Caco-2 (cell line): ENCODE data around the gene LYRM9. TPM values are rescaled to one million over a fixed set of nuclear protein-coding genes. Genes with fewer than 3 reads are reported as not detected.

Experiments
- BruUV-seq: library from RNA; stranded (reverse); fragments of 400-500 nt; replicated peaks from 2 replicates; lab custom pipeline; 2021; lab: Mats Ljungman, UMichigan
- CTCF ChIA-PET: fragments of 300-600 bp; sonication (Branson Sonifier 250); formaldehyde crosslinking; loops from one replicate; lab custom pipeline; 2022; ENCODE audit warnings: antibody characterized with exemption; lab: Charles Lee
- POLR2A ChIA-PET: fragments of 300-600 bp; sonication (Branson Sonifier 250); formaldehyde crosslinking; loops from one replicate; lab custom pipeline; 2022; ENCODE audit warnings: antibody characterized with exemption; lab: Charles Lee
- DNase-seq, 2 experiments: peaks; one replicate each; pipeline versions ENCODE4 v3.0.0 to v3.0.0-alpha.2; 2020 to 2022
- H3K27me3 ChIP-seq: replicated peaks from 2 replicates; pipeline ENCODE4 v1.6.0; 2011; ENCODE audit warnings: low read length; ENCODE audit not compliant: control insufficient read depth, insufficient read depth
- H3K36me3 ChIP-seq: 2 replicates; pipeline ENCODE4 v1.5.1; 2011; ENCODE audit warnings: low read length; ENCODE audit not compliant: control insufficient read depth, insufficient read depth
- H3K4me1 ChIP-seq: fragments of 250-450 bp; sonication (Bioruptor Pico); 2 replicates; pipeline ENCODE4 v1.5.1; 2020; ENCODE audit warnings: mild to moderate bottlenecking
- H3K4me3 ChIP-seq: 2 replicates; pipeline ENCODE4 v1.5.1; 2011; ENCODE audit warnings: low read depth, mild to moderate bottlenecking, control low read depth, low read length
- H3K9me3 ChIP-seq: fragments of 250-450 bp; sonication (Bioruptor Pico); 2 replicates; pipeline ENCODE4 v1.5.1; 2020; ENCODE audit warnings: mild to moderate bottlenecking, moderate library complexity
- H3K27ac Mint-ChIP-seq: one replicate; pipeline ENCODE4 v1.8.0; 2022; ENCODE audit warnings: mixed read lengths; ENCODE audit not compliant: unreplicated experiment
- H3K27me3 Mint-ChIP-seq: one replicate; pipeline ENCODE4 v1.8.0; 2022; ENCODE audit warnings: mixed read lengths; ENCODE audit not compliant: insufficient read depth, unreplicated experiment
- H3K36me3 Mint-ChIP-seq: one replicate; pipeline ENCODE4 v1.8.0; 2022; ENCODE audit warnings: mild to moderate bottlenecking, mixed read lengths; ENCODE audit not compliant: insufficient read depth, unreplicated experiment
- H3K4me1 Mint-ChIP-seq: one replicate; pipeline ENCODE4 v1.8.0; 2022; ENCODE audit warnings: low read depth, mixed read lengths; ENCODE audit not compliant: unreplicated experiment
- H3K4me3 Mint-ChIP-seq: one replicate; pipeline ENCODE4 v1.8.0; 2022; ENCODE audit warnings: mild to moderate bottlenecking, moderate library complexity, mixed read lengths; ENCODE audit not compliant: unreplicated experiment
- H3K9me3 Mint-ChIP-seq: one replicate; pipeline ENCODE4 v1.8.0; 2022; ENCODE audit warnings: mixed read lengths; ENCODE audit not compliant: unreplicated experiment
- intact Hi-C: fragments of 100-400 bp; cut with micrococcal nuclease; formaldehyde crosslinking; loops from one replicate; pipeline ENCODE4 v1.10.0; 2022; ENCODE audit not compliant: unreplicated experiment
- total RNA-seq: library from RNA; stranded (reverse); gene quantifications from 2 replicates; pipeline ENCODE4 v1.2.3, GENCODE V29; 2022
- TF ChIP-seq, protein P1 (sequence below), 2 experiments: fragments of 200-600 bp in 1 of 2; IDR thresholded peaks; 1 replicate in 1 of 2; 2 replicates in 1 of 2; pipeline versions ENCODE4 v1.5.1 to v1.8.0; 2011 to 2022; ENCODE audit warnings: antibody characterized with exemption in 1 of 2, control low read depth in 1 of 2, inconsistent platforms in 1 of 2, low read depth in 1 of 2, low read length in 1 of 2, mild to moderate bottlenecking in 1 of 2, moderate library complexity in 1 of 2; ENCODE audit not compliant: insufficient read depth in 1 of 2, severe bottlenecking in 1 of 2, unreplicated experiment in 1 of 2

The LYRM9 gene
- total RNA-seq, 1 experiment from 2014 or later, result 29.1 TPM

DNA sequence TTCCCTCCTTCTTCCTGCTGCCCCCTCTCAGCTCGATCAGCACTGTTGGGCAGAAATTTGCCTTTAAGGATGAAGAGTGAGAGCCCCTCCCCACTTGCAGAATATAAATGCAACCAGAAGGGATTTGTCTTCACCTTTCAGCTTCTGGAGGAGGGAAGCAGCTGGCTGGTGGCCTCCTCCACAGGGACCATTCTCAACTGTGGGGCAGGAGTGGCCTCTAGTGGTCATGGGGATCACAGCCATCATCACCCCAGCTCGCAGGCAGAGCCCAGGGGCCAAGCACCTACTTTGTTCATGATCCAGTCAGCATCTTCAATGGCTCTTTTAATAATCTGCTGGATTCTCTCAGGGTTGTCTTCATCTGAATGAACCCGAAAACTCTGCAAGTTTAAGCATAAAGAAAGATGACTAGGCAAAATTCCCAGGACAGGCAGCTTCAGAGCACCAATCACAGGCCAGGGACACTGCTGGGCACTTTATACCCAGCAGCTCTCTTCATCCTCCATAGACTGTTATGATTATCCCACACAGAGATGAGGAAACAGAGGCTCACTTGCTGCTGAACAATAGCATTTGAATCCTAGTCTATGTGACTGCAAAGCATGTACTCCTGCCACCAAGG lies 13.1 kb downstream of the LYRM9 start:
- POLR2A ChIA-PET, result interaction anchor here (1.1 to 1.9 kb wide), 4 partner anchors 9 to 225 kb away, joined by 3 to 10 read pairs (median 4); no protein-coding TSS in a partner anchor
- intact Hi-C loops, result loop anchor here (1.0 to 10.0 kb wide), 8 partner anchors 9 to 305 kb away; no protein-coding TSS in a partner anchor
- no peak overlapping the region for H3K4me3 ChIP-seq
- H3K27me3 ChIP-seq, result no peaks in the 10 kb centered on the region
- no peaks in the 10 kb centered on the region for H3K4me1 ChIP-seq
- TF ChIP-seq, protein P1, sequence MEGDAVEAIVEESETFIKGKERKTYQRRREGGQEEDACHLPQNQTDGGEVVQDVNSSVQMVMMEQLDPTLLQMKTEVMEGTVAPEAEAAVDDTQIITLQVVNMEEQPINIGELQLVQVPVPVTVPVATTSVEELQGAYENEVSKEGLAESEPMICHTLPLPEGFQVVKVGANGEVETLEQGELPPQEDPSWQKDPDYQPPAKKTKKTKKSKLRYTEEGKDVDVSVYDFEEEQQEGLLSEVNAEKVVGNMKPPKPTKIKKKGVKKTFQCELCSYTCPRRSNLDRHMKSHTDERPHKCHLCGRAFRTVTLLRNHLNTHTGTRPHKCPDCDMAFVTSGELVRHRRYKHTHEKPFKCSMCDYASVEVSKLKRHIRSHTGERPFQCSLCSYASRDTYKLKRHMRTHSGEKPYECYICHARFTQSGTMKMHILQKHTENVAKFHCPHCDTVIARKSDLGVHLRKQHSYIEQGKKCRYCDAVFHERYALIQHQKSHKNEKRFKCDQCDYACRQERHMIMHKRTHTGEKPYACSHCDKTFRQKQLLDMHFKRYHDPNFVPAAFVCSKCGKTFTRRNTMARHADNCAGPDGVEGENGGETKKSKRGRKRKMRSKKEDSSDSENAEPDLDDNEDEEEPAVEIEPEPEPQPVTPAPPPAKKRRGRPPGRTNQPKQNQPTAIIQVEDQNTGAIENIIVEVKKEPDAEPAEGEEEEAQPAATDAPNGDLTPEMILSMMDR (IDR thresholded peaks at IDR 0.05; ENCODE audit: insufficient read depth in 1 of 2, low read depth in 1 of 2, low read length in 1 of 2, severe bottlenecking in 1 of 2, unreplicated experiment in 1 of 2), result peak; percentile 99 to 100
- Mint-ChIP-seq H3K9me3 (no peaks in the 10 kb centered on the region), H3K4me3 (no peak overlapping the region), H3K27ac (peak overlapping the region; percentile 10), H3K4me1 (peaks cover 10% of the 10 kb centered on the region), H3K27me3 (no peaks in the 10 kb centered on the region), H3K36me3 (peaks cover 18% of the 10 kb centered on the region)
- CTCF ChIA-PET, result interaction anchor here (0.6 to 14.6 kb wide), 43 partner anchors 9 to 565 kb away, joined by 3 to 540 read pairs (median 4); partner anchors contain the start of genes KSR1, LYRM9 and NOS2
- peak; percentile 89 to 95 for DNase-seq
- BruUV-seq, result no TSS peak
- no peaks in the 10 kb centered on the region for H3K36me3 ChIP-seq
- no peaks in the 10 kb centered on the region for H3K9me3 ChIP-seq

DNA sequence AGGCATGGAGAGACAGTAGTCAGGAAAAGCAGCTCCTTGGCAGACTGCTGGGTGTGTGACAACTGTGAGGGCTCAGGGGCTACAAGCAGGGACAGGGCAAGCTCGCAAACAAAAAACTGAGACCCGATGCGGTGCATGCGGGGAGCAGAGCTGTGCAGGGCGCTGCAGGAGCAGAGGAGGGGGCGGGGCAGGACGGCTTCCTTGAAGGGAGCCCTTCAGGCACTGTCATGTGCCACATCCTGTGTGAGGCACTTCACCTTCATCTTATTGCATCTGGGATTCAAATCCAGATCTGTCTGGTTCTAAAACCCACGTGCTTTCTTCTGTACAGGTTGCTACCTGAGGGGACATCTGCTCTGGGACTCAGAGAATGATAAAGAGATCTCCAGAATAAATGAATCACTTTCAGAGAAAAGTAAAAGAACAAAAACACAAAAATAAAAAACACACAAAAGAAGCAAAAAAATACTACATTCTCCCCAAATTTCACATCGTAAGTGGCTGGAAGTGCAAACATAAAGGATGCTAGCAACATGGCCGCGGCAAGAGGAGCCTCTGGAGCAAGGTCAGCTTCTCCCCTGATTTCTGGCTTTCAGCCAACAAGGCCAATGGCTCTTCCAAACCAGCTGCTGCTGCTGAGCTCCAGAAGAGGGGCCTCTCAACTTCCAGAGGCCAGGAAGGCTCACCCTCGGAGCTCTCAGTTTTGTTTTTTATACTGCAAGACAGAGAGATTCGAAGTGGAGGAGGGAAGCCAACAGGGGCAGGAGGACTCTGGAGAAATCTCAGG lies 14.2 kb downstream of the LYRM9 start:
- Histone ChIP-seq H3K36me3 (no peaks in the 10 kb centered on the region), H3K27me3 (no peaks in the 10 kb centered on the region), H3K9me3 (no peaks in the 10 kb centered on the region), H3K4me1 (no peaks in the 10 kb centered on the region), H3K4me3 (no peak overlapping the region)
- no peak for DNase-seq
- ChIA-PET CTCF (interaction anchor here (0.8 to 14.6 kb wide), 19 partner anchors 11 to 423 kb away, joined by 3 to 540 read pairs (median 8); partner anchors contain the start of genes KSR1, LYRM9 and NOS2), POLR2A (interaction anchor here (1.9 kb wide), 1 partner anchor 74 kb away, joined by 10 read pairs; no protein-coding TSS in a partner anchor)
- BruUV-seq, result TSS peak; percentile 43
- no peak overlapping the region for H3K27ac Mint-ChIP-seq
- no peak overlapping the region for H3K4me3 Mint-ChIP-seq
- TF ChIP-seq, protein P1 (IDR thresholded peaks at IDR 0.05; ENCODE audit: insufficient read depth in 1 of 2, low read depth in 1 of 2, low read length in 1 of 2, severe bottlenecking in 1 of 2, unreplicated experiment in 1 of 2), result no peak
- intact Hi-C loops, result no loop called here
- H3K36me3 Mint-ChIP-seq, result peaks cover 22% of the 10 kb centered on the region
- H3K4me1 Mint-ChIP-seq, result peaks cover 5% of the 10 kb centered on the region
- no peaks in the 10 kb centered on the region for H3K9me3 Mint-ChIP-seq
- no peaks in the 10 kb centered on the region for H3K27me3 Mint-ChIP-seq

GRCh38 chr17:27873746-27874145 lies 19.4 kb downstream of the LYRM9 start:
- 0 out of 2 replicates have a peak, but pooled peaks cover 8% of the 10 kb centered on the region for H3K9me3 ChIP-seq
- ChIA-PET CTCF (interaction anchor here (0.7 kb wide), 1 partner anchor 15 kb away, joined by 3 read pairs; no protein-coding TSS in a partner anchor), POLR2A (no interaction called here)
- no peak overlapping the region for H3K27ac Mint-ChIP-seq
- no peaks in the 10 kb centered on the region for H3K9me3 Mint-ChIP-seq
- H3K4me1 ChIP-seq, result no peaks in the 10 kb centered on the region
- H3K4me3 Mint-ChIP-seq, result no peak overlapping the region
- H3K4me1 Mint-ChIP-seq, result no peaks in the 10 kb centered on the region
- H3K36me3 ChIP-seq, result no peaks in the 10 kb centered on the region
- H3K27me3 Mint-ChIP-seq, result no peaks in the 10 kb centered on the region
- no peak overlapping the region for H3K4me3 ChIP-seq
- DNase-seq, result peak in 1 of 2 experiments; percentile 21
- no peaks in the 10 kb centered on the region for H3K27me3 ChIP-seq
- intact Hi-C loops, result no loop called here
- BruUV-seq, result no TSS peak
- TF ChIP-seq, protein P1 (IDR thresholded peaks at IDR 0.05; ENCODE audit: insufficient read depth in 1 of 2, low read depth in 1 of 2, low read length in 1 of 2, severe bottlenecking in 1 of 2, unreplicated experiment in 1 of 2), result no peak
- H3K36me3 Mint-ChIP-seq, result peaks cover 16% of the 10 kb centered on the region
